Measurements from ENCODE around the gene TTYH3. TPM values are rescaled to one million over a fixed set of nuclear protein-coding genes. Genes with fewer than 3 reads are reported as not detected.

The TTYH3 gene
- total RNA-seq, 1 experiment from 2014 or later = 122 TPM

DNA sequence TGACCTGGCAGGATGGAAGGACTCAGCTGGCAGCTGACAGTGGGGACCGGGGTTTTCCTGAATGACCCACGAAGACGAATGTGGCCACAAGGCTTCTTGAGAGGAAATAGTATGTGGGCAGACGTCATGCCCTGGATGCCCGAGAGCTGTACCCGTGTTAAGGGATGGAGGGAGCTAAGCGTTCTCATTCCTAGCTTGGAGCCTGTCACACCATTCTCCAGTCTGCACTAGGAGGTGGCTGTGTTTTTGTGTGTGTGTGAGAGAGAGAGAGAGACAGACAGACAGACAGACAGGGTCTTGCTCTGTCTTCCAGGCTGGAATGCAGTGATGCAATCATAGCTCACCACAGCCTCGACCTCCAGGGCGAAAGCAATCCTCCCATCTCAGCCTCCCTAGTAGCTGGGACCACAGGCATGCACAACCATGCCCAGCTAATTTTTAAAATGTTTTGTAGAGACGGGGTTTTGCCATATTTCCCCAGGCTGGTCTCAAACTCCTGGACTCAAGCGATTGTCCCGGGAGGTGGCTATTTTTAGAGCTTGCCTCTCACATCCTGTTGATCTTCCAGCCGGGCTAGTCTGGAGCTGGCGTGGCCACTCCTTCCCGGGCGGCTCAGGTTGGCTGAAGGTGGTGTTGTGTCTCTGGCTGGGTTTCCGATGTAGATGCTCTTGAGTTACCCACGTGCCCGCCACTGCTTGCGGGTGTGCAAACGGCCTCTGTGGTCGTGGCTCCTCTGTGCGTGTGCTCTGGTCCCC is 58.3 kb downstream of the TTYH3 start:
- H3K4me1 Mint-ChIP-seq = peaks cover 5 to 8% of the 10 kb centered on the region in 2 experiments
- H3K27me3 Mint-ChIP-seq (ENCODE audit: low read depth) = peaks cover 52% of the 10 kb centered on the region
- Histone ChIP-seq H3K56ac (ENCODE audit: insufficient read length, low read depth, low read length) (no peak overlapping the region), H2BK120ac (ENCODE audit: low read depth, low read length, poor library complexity, severe bottlenecking) (no peak overlapping the region), H4K8ac (replicated peaks; ENCODE audit: insufficient read length, low read depth, low read length) (no peak overlapping the region), H2BK20ac (ENCODE audit: low read depth, low read length, poor library complexity, severe bottlenecking) (no peak overlapping the region), H3K4me1 (ENCODE audit: insufficient read depth, low read length) (no peaks in the 10 kb centered on the region), H2BK15ac (ENCODE audit: low read depth, low read length) (no peak overlapping the region), H3K18ac (ENCODE audit: insufficient read length, low read depth, low read length) (no peak overlapping the region), H3K27me3 (ENCODE audit: insufficient read depth, low read length) (peaks cover 12% of the 10 kb centered on the region; the same call in 1 of the 2 replicates), H2BK5ac (ENCODE audit: insufficient read length, low read length) (no peak overlapping the region), H3T11ph (ENCODE audit: low read length) (no peak overlapping the region), H3K79me1 (ENCODE audit: insufficient read depth, low read depth, low read length, poor library complexity, severe bottlenecking) (no peaks in the 10 kb centered on the region), H3K4me2 (ENCODE audit: insufficient read depth, insufficient read length, low read length) (no peak overlapping the region), H3K23ac (ENCODE audit: insufficient read length, low read depth, low read length) (no peak overlapping the region), H3K9ac (ENCODE audit: extremely low read depth, insufficient read length, low read length) (no peak overlapping the region), H3K14ac (ENCODE audit: insufficient read depth, low read length) (no peak overlapping the region), H2BK12ac (ENCODE audit: insufficient read length, low read depth, low read length) (no peak overlapping the region), H4K91ac (ENCODE audit: insufficient read length, low read depth, low read length) (no peak overlapping the region), H3K4ac (ENCODE audit: low read depth, low read length) (no peak overlapping the region), H4K20me1 (ENCODE audit: control insufficient read depth, insufficient read depth, insufficient read length) (no peaks in the 10 kb centered on the region), H2AFZ (ENCODE audit: low read length) (no peak overlapping the region), H4K5ac (ENCODE audit: insufficient read length, low read depth, low read length) (no peak overlapping the region), H3K27ac (ENCODE audit: insufficient read length, low read depth, low read length) (no peak overlapping the region), H3K79me2 (ENCODE audit: insufficient read depth, low read length) (no peaks in the 10 kb centered on the region), H3K9me3 (ENCODE audit: control insufficient read depth, low read depth, low read length) (no peaks in the 10 kb centered on the region), H2AK5ac (ENCODE audit: insufficient read length, low read length) (no peak overlapping the region), H3K23me2 (ENCODE audit: insufficient read length, low read depth, low read length, poor library complexity, severe bottlenecking) (peaks cover 11% of the 10 kb centered on the region)
- H3K36me3 Mint-ChIP-seq (ENCODE audit: insufficient read depth in 1 of 3, low read depth in 3 of 3) = no peaks in the 10 kb centered on the region
- TF ChIP-seq, protein P1, sequence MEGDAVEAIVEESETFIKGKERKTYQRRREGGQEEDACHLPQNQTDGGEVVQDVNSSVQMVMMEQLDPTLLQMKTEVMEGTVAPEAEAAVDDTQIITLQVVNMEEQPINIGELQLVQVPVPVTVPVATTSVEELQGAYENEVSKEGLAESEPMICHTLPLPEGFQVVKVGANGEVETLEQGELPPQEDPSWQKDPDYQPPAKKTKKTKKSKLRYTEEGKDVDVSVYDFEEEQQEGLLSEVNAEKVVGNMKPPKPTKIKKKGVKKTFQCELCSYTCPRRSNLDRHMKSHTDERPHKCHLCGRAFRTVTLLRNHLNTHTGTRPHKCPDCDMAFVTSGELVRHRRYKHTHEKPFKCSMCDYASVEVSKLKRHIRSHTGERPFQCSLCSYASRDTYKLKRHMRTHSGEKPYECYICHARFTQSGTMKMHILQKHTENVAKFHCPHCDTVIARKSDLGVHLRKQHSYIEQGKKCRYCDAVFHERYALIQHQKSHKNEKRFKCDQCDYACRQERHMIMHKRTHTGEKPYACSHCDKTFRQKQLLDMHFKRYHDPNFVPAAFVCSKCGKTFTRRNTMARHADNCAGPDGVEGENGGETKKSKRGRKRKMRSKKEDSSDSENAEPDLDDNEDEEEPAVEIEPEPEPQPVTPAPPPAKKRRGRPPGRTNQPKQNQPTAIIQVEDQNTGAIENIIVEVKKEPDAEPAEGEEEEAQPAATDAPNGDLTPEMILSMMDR (conservative IDR thresholded peaks at IDR 0.05) = no peak
- no peaks in the 10 kb centered on the region for H3K9me3 Mint-ChIP-seq
- no peak overlapping the region for H3K27ac Mint-ChIP-seq
- DNase-seq = no peak
- peak overlapping the region in 1 of 2 experiments; percentile 17; a peak in 1 of 5 replicates for H3K4me3 Mint-ChIP-seq
- no CpG with 5 or more reads among the region's 23 CpGs for WGBS (ENCODE audit: extremely low coverage, insufficient read length, low lambda C conversion rate)
